B cell (primary cell): Measurements from ENCODE around the gene HSP90AB1. TPM values are rescaled to one million over a fixed set of nuclear protein-coding genes. Genes with fewer than 3 reads are reported as not detected.
A peak's percentile ranks its signal among the peaks of the same experiment; 100 is the strongest.

ENCODE experiments used
- ATAC-seq: fragments of 200-7000 bp; cut with Tn5 transposase; one replicate; pipeline ENCODE4 v1.10.0; 2021; ENCODE audit warnings: low read depth, mild to moderate bottlenecking, moderate number of reproducible peaks, moderate library complexity
- CTCF ChIA-PET: fragments of 350-600 bp; sonication (Branson Sonifier 250); formaldehyde crosslinking; loops from one replicate; lab custom pipeline; 2021; ENCODE audit warnings: antibody characterized with exemption, inconsistent platforms; lab: Charles Lee
- POLR2A ChIA-PET: fragments of 350-600 bp; sonication (Branson Sonifier 250); formaldehyde crosslinking; loops from one replicate; lab custom pipeline; 2021; ENCODE audit warnings: antibody characterized with exemption; lab: Charles Lee
- DNase-seq: peaks from one replicate; pipeline ENCODE4 v3.0.0; 2013
- H2AFZ ChIP-seq: 2 replicates; pipeline ENCODE4 v1.6.1; 2012; ENCODE audit warnings: mild to moderate bottlenecking, low read depth, low read length; ENCODE audit not compliant: insufficient read depth, poor library complexity, severe bottlenecking
- H3K27ac ChIP-seq, 2 donors: 1 replicate in 1 of 2; 2 replicates in 1 of 2; pipeline ENCODE4 v1.5.1; 2012 to 2013; ENCODE audit warnings: low read length in 2 of 2, mild to moderate bottlenecking in 2 of 2, moderate library complexity in 1 of 2
- H3K27me3 ChIP-seq, 4 experiments: fragments of 200-600 bp in 1 of 4; sonication (generic) in 1 of 4; replicated peaks in 1 of 4; 1 replicate in 2 of 4; 2 replicates in 2 of 4; pipeline versions ENCODE4 v1.6.1 to v1.7.0; 2013 to 2016; ENCODE audit warnings: low read length in 3 of 4, mild to moderate bottlenecking in 2 of 4, mixed read lengths in 1 of 4, moderate library complexity in 1 of 4; ENCODE audit not compliant: insufficient read depth in 4 of 4, control insufficient read depth in 3 of 4; ENCODE audit errors: control extremely low read depth in 1 of 4
- H3K36me3 ChIP-seq, 2 experiments: replicated peaks in 1 of 2; 1 replicate in 1 of 2; 2 replicates in 1 of 2; pipeline versions ENCODE4 v1.6.1 to v1.7.1; 2013; ENCODE audit warnings: low read length in 1 of 2; ENCODE audit not compliant: insufficient read depth in 2 of 2, control insufficient read depth in 1 of 2; ENCODE audit errors: control extremely low read depth in 1 of 2, extremely low read depth in 1 of 2
- H3K4me1 ChIP-seq, 2 donors: fragments of 200-600 bp in 1 of 2; sonication (generic) in 1 of 2; 1 replicate in 1 of 2; 2 replicates in 1 of 2; pipeline versions ENCODE4 v1.5.1 to v1.6.1; 2013 to 2017; ENCODE audit warnings: low read length in 2 of 2; ENCODE audit not compliant: control insufficient read depth in 2 of 2, insufficient read depth in 2 of 2
- H3K4me2 ChIP-seq: replicated peaks from 2 replicates; pipeline ENCODE3; 2012; ENCODE audit warnings: mild to moderate bottlenecking, low read depth, low read length; ENCODE audit not compliant: poor library complexity, severe bottlenecking
- H3K4me3 ChIP-seq, 5 experiments: fragments of 200-600 bp in 1 of 5; sonication (generic) in 1 of 5; 1 replicate in 3 of 5; 2 replicates in 2 of 5; pipeline versions ENCODE4 v1.5.1 to v1.7.0; 2011 to 2016; ENCODE audit warnings: low read length in 4 of 5, mild to moderate bottlenecking in 4 of 5, low read depth in 2 of 5, control low read depth in 1 of 5, moderate library complexity in 1 of 5; ENCODE audit not compliant: insufficient read depth in 1 of 5; ENCODE audit errors: control extremely low read depth in 1 of 5, extremely low read depth in 1 of 5
- H3K79me2 ChIP-seq: fragments of 200-600 bp; sonication (generic); one replicate; pipeline ENCODE4 v1.6.0; 2016; ENCODE audit warnings: low read length; ENCODE audit not compliant: control insufficient read depth, insufficient read depth
- H3K9ac ChIP-seq: fragments of 200-600 bp; sonication (generic); 2 replicates; pipeline ENCODE4 v1.6.1; 2017; ENCODE audit warnings: mild to moderate bottlenecking, low read length, moderate library complexity
- H3K9me3 ChIP-seq, 3 donors: one replicate each; pipeline versions ENCODE4 v1.6.1 to v1.7.1; 2013; ENCODE audit warnings: low read length in 2 of 3; ENCODE audit not compliant: control insufficient read depth in 2 of 3, insufficient read depth in 1 of 3; ENCODE audit errors: control extremely low read depth in 1 of 3
- H4K20me1 ChIP-seq: 2 replicates; pipeline ENCODE4 v1.6.0; 2012; ENCODE audit warnings: mild to moderate bottlenecking, low read length; ENCODE audit not compliant: insufficient read depth, control insufficient read depth, poor library complexity, severe bottlenecking
- H3K27ac Mint-ChIP-seq: one replicate; pipeline ENCODE4 v1.8.0; 2021; ENCODE audit warnings: mixed read lengths
- H3K27me3 Mint-ChIP-seq: one replicate; pipeline ENCODE4 v1.8.0; 2021; ENCODE audit warnings: mixed read lengths
- H3K4me1 Mint-ChIP-seq: one replicate; pipeline ENCODE4 v1.8.0; 2021; ENCODE audit warnings: mixed read lengths
- H3K4me3 Mint-ChIP-seq: one replicate; pipeline ENCODE4 v1.8.0; 2021; ENCODE audit warnings: mixed read lengths
- H3K9me3 Mint-ChIP-seq: one replicate; pipeline ENCODE4 v1.8.0; 2022; ENCODE audit warnings: mixed read lengths; ENCODE audit not compliant: insufficient read depth
- EZH2 ChIP-seq: IDR thresholded peaks from 2 replicates; pipeline ENCODE4 v1.6.1; 2012; ENCODE audit warnings: borderline replicate concordance, low read depth, mild to moderate bottlenecking, moderate library complexity, low read length; ENCODE audit not compliant: insufficient read depth, poor library complexity, severe bottlenecking
- WGBS: methylation state at CpG from one replicate; pipeline ENCODE4 v1.1.5; 2013; ENCODE audit warnings: missing lambda C conversion rate; ENCODE audit not compliant: insufficient coverage; 5-methylcytosine and 5-hydroxymethylcytosine counted together
- intact Hi-C: fragments of 100-400 bp; cut with micrococcal nuclease; formaldehyde crosslinking; loops from one replicate; pipeline ENCODE4 v1.10.0; 2022
- polyA plus RNA-seq: library from polyadenylated mRNA; depleted of rRNA; stranded (reverse); fragments of >200 nt; gene quantifications from 2 replicates; pipeline ENCODE4 v1.2.3, GENCODE V29; 2012
- total RNA-seq, 2 donors: library from RNA; stranded (reverse); fragments of 120-200 nt in 1 of 2; gene quantifications; 1 replicate in 1 of 2; 2 replicates in 1 of 2; pipeline versions ENCODE4 v1.2.3 to v1.2.4, GENCODE V29; 2013 to 2022
- TF ChIP-seq, protein P1 (sequence below): fragments of 200-600 bp; IDR thresholded peaks from one replicate; pipeline ENCODE4 v1.8.0; 2022; ENCODE audit warnings: antibody characterized with exemption, mild to moderate bottlenecking

Gene HSP90AB1
- total and polyA plus RNA-seq, 2 donors (not counting 1 experiment from before 2014, with no cell fraction given), result 395 to 645 TPM

DNA sequence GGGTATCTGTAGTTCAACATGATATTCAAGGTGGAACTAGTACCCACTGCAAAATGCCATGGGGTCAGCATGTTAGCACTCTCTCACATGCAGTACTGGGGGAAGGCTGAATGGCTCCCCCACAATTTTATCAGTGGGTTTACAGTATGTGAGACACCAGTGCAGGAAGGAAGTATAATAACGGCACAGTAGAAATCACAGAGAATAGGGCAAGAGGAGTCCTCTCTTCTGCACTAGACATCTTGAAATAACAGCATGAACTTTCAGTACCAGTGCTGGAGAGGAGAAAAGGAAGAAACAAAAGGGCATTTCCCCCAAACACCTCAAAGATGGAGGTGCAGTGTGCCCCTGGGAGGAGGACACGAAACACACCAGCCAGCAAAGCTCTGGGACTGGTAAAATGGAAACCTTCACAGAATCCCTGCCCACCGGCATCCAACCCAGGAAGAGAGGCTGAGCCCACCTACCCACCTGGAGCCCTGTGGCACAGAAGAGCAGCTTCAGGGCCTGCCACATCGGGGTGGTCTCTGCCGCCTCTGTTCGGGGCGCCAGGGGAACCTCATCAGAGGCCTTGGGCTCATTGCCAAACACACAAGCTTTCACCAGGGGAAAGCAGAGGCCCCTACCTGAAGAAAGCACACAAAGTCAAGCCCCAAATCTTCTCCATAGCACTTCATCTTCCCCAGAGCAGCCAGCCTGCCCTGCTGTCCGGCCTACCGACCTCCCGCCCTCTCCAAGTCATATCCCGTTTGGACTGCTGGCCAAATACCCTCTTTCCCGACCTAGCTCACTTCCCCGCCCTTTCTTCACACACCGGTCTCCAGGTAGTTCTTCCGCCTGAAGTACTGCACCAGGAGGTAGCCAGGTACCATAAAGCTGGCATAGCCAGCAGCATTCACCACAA, 9.2 kb downstream of the HSP90AB1 start:
- TF ChIP-seq, protein P1, sequence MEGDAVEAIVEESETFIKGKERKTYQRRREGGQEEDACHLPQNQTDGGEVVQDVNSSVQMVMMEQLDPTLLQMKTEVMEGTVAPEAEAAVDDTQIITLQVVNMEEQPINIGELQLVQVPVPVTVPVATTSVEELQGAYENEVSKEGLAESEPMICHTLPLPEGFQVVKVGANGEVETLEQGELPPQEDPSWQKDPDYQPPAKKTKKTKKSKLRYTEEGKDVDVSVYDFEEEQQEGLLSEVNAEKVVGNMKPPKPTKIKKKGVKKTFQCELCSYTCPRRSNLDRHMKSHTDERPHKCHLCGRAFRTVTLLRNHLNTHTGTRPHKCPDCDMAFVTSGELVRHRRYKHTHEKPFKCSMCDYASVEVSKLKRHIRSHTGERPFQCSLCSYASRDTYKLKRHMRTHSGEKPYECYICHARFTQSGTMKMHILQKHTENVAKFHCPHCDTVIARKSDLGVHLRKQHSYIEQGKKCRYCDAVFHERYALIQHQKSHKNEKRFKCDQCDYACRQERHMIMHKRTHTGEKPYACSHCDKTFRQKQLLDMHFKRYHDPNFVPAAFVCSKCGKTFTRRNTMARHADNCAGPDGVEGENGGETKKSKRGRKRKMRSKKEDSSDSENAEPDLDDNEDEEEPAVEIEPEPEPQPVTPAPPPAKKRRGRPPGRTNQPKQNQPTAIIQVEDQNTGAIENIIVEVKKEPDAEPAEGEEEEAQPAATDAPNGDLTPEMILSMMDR, result no peak
- no peak for TF ChIP-seq EZH2
- H3K27ac Mint-ChIP-seq, result peak overlapping the region; percentile 94
- Histone ChIP-seq H4K20me1 (peaks cover 49% of the 10 kb centered on the region), H3K4me1 (peaks cover 46 to 70% of the 10 kb centered on the region in 2 donors), H3K27me3 (no peaks in the 10 kb centered on the region), H3K79me2 (peaks cover 21% of the 10 kb centered on the region), H3K9me3 (no peaks in the 10 kb centered on the region), H3K9ac (peak overlapping the region; percentile 96), H3K4me3 (peak overlapping the region; percentile 9 to 93 (median 90)), H3K27ac (peak overlapping the region; percentile 74 to 98), H3K36me3 (peaks cover 4 to 74% of the 10 kb centered on the region in 2 experiments), H2AFZ (peak overlapping the region; percentile 67), H3K4me2 (peak overlapping the region; percentile 97)
- intact Hi-C loops, result loop anchor here (5.0 kb wide), 1 partner anchor 629 kb away; the partner anchor contains the start of gene GTPBP2
- H3K9me3 Mint-ChIP-seq, result no peaks in the 10 kb centered on the region
- POLR2A ChIA-PET, result interaction anchor here (0.6 to 4.3 kb wide), 8 partner anchors 8 to 1202 kb away, joined by 3 to 87 read pairs (median 5); partner anchors contain the start of genes HSP90AB1 and SLC29A1
- H3K27me3 Mint-ChIP-seq, result no peaks in the 10 kb centered on the region
- H3K4me1 Mint-ChIP-seq, result peaks cover 85% of the 10 kb centered on the region
- peak overlapping the region; percentile 87 for H3K4me3 Mint-ChIP-seq
- 23% methylated on average over 13 of the region's 15 CpGs for WGBS
- no peak for ATAC-seq
- peak; percentile 52 for DNase-seq
- CTCF ChIA-PET, result interaction anchor here (0.7 to 5.0 kb wide), 13 partner anchors 9 to 159 kb away, joined by 3 to 68 read pairs (median 6); partner anchors contain the start of genes AARS2, HSP90AB1 and NFKBIE
